HG03196 (cell line): ENCODE data around the gene GP1BB.
"Not testable (repeated sequence)": the region's sequence is repeated elsewhere in the genome, so short reads cannot be mapped to it uniquely, and the experiment has no call there.

ENCODE experiments used
- ATAC-seq: cut with Tn5 transposase; IDR thresholded peaks from one replicate; pipeline ENCODE4 v1.9.1; 2021; ENCODE audit not compliant: unreplicated experiment

Gene GP1BB

DNA sequence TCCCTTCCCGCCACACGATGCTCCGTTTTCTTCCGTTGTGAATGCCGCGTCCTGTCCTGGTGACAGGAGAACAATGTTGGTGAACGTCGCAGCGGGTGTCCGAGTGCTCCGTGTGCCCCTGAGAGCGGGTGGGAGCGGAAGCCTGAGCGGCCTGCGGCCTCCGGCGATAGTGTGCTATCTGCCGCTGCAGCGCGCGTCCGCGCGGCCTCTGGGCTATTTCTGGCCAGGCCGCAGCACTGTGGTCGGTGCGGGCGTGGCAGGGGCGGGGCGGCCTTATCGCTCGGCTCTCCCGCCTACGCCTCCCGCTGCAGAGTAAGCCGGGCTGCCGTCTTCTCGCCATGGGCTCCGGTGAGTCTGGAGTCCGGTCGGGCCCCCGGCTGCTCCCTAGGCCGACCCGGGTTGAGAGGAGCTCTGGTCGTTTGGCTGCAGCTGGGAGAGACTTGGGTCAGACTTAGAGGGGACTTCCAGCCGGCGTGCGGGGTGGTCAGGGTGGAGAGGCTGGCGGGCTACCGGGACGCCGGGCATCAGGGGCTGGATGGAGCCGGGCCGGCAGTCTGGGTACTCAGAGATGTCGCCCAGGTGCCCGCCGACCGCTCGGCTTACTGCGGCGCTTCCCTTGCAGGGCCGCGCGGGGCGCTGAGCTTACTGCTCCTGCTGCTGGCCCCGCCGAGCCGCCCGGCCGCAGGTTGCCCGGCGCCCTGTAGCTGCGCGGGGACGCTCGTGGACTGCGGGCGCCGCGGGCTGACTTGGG lies at the start of gene GP1BB:
GP1BB (plus strand) TSS at position 308 of the 751 bp plus-strand sequence; CDS start at position 339, 31 bp downstream.
- no peak for ATAC-seq

DNA sequence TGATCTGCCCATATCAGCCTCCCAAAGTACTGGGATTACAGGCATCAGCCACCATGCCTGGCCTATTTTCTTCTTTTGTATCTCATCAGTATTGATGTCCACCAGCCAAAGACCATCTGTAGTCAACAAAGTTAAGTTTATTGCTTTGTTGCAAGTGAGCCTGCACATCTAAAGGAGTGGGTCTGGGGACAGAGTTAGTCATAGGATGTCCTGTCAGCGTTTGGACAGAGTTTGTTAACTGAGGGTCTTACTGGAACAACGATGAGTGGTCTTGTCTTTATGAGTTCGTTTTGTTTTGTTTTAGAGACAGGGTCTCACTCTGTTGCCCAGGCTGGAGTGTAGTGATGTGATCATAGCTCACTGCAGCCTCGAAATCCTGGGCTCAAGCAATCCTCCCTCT lies 49.7 kb upstream of the GP1BB start:
- ATAC-seq: no peak

DNA sequence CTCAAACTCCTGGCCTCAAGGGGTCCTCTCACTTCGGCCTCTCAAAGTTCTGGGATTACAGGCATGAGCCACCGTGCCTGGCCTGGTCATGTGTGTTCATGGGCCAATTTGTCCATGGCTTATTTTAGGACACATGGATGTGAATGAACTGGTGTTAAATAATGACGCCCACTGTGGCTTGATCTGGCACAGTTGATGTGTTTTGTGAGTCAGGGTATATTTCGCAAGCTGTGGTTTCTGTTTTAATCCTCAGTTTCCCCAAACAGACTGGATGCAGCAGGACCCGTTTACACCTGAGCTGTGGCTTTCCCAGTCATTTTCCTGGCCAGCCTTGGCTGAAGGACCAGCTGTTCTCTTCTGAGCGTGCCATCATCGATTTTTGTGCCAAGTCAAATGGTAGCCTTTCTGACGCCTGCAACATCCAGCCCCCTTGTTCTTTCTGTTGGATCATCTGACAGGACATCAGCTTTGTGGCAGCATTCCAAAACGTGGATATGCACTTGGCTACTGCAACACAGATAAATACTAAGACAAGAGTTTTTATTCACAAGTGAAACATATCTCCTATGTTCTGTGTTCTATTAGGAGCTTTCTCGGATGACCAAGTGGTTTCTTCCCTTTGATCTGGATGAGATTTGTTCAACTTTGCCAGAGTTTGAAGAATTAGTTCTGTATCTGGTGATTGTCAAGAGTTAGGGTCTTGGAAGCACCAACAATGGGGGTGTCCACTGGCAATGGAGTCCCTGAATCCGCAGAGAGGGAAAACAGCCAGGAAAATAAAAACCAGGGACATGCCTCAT lies 49.0 kb upstream of the GP1BB start:
- no peak for ATAC-seq

DNA sequence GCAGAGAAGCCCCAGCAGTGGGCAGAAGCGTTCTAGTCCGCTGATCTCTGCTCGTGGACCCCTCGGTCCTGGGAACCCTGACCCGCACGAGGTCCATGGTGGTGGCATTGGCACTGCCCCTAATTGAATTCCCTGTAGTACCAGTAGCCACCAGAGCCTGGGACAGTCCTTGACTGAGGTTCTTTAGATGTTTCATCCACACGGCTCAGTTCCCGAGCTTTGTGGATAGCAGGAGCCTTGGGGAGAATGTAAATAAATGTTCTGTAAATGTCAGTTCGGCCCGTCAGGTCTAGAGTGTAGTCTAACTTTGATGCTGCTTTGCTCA lies 48.4 kb upstream of the GP1BB start:
- no peak for ATAC-seq

DNA sequence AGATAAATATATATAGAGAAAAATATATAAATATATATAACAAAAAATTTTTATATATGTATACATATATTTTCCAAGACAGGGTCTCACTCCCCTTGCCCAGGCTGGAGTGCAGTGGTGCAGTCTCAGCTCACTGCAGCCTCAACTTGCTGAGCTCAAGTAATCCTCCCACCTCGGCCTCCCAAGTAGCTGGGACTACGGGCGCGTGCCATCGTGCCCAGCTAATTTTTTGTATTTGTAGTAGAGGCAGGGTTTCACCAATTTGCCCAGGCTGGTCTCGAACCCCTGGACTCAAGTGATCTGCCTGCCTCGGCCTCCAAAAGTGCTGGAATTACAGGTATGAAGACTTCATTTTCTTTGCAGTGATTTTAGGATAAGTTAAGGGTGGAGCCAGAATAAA lies 47.9 kb upstream of the GP1BB start:
- no peak for ATAC-seq

DNA sequence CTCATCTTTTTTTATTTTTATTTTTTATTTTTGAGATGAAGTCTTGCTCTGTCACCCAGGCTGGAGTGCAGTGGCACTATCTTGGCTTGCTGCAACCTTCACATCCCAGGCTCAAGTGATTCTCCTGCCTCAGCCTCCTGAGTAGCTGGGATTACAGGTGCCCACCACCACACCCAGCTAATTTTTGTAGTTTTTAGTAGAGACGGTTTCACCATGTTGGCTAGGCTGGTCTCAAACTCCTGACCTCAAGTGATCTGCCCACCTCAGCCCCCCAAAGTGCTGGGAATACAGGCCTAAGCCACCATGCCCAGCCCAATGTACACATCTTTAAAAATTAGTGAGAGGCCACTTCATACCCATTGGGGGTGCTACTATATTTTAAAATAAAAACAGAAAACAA lies 46.9 kb upstream of the GP1BB start:
- ATAC-seq: not testable (repeated sequence)

DNA sequence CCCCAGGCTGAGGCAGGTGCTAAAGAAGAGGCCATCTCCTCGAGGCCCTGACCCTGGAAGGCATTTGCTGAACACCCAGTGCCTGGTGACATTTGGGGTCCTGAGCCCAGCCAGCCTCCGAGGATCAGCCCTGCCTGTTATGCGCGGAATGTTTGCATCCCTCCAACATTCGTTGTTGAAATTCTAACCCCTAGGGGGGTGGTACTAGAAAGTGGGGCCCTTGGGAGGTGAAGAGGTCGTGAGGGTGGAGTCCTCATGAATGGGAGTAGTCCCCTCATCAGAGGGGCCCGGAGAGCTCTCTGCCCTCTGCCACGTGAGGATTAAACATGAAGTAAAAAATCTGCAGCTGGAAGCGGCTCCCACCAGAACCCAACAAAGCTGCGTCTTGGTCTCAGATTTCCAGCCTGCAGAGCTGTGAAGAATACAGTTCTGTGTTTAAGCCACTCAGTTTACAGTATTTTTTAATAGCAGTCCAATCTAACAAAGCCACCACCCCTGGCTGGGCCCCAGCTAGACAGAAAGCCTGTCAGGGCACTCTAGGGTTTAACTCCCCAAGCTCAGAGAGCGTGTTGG lies 44.3 kb upstream of the GP1BB start:
- ATAC-seq: no peak

DNA sequence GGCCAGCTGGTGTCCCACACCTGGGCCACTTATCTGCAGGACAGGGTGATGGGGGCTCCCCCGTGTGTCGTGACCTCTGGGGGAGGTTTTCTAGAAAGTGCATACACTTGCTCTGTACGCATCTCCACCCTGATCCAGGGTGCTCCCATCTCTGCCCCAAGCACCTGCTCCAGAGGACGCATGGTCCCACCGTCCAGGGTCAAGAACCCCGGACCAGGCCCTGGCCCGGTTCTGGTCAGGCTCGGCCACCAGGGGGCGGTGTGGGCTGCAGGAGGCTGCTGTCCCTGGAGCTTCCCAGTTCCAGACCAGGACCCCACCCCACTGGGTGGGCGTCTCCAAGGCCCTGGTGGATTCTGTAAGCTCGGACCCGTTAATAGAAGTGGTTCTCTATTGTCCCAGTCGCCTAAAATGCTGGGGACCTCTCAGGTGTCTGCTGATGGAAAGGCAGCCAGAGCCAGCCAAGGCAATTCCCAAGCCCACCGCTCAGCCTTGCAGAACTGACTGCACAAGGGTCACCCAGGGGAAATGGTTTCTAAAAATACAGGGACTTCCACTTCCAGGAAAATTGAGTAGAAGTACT lies 43.7 kb upstream of the GP1BB start:
- ATAC-seq: no peak

DNA sequence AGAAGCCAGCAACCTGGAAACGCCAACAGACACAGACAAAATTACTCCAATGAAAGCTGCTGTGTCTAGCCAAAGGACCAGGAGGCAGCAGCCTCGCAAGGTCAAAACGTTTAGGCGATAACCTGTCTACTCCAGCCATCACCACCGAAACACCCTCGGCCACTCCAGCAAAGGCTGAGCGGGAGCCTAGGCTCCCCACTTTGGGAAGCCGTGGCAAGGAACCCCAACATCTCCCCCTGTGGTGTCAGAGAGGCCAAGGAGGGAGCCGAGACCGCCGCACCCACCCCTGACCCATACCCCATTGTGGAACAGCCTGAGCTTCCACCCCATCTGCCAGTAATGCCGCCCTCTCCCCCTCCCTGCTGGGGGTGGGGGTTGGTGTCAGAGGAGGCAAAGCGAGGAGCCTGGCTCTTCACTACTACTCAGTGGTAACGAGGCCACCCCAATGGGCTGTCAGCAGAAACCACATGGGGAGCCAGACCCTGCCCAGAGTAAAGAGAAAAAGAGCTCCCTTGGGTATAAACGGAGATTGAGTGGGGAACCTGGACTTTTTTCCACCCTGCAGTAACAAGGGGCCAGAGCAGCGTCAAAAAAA lies 43.0 kb upstream of the GP1BB start:
- ATAC-seq: no peak

DNA sequence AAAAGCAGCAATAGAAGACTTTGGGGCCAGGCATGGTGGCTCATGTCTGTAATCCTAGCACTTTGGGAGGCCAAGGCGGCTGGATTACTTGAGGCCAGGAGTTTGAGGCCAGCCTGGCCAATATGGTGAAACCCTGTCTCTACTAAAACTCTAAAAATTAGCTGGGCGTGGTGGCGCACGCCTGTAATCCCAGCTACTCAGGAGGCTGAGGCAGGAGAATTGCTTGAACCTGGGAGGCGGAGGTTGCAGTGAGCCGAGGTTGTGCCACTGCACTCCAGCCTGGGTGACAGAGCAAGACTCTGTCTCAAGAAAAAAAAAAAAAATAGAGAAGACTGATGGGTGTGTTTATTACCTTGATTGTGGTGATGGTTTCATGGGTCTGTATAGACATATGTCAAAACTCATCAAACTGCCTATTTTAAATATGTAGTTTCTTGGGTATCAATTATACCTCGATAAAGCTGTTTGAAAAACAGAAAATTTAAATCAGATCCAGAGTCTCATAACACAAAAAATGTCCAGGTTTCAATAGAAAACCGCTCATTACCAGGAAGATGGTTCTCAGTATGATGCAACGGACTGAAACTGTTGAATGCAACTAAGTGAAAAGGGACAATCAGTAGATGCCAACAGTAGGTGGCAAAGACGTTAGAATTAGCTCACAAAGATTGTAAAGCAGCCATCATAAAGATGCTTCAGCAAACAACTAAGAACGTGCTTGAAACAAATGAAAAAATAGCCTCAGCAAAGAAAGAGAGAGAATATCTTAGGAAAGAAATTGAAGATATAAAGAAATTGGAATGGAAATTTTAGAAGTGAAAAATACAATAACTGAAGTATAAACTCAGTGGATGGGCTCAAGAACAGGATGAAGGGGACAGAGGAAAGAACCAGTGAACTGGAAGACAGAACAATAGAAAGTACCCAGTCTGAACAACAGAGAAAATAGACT lies 42.2 kb upstream of the GP1BB start:
- no peak for ATAC-seq

DNA sequence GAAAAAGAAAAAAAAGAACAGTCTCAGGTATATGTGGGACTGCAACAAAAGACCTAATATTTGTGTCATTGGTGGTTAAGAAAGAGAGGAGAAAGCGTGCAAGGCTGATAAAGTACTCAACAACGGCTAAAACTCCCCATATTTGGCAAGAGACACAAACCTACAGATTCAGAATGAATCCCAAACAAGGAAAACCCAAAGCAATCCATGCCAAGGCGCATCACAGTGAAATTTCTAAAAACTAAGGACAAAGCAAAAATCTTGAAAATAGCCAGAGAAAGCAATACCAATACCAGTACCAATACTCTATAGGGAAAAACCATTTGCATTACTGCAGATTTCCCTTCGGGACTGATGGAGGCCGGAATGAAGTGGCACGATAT lies 41.5 kb upstream of the GP1BB start:
- no peak for ATAC-seq

DNA sequence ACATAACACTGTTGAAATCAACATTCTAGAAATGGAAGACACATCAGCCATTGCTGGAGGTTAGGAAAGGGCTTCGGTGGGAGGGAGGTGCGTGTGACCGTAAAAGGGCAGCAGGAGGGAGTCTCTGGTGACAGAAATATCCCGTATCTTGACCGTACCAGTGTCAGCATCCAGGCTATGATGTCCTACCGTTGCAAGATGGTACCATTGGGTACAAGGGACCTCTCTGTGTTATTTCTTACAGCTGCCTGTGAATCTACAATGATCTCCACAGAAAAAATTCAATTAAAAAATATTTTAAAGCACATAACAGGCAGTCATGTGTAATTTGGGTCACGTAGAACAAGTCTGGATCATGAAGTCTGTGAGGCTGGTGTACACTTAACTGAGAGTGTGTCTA lies 36.4 kb upstream of the GP1BB start:
- ATAC-seq: no peak

DNA sequence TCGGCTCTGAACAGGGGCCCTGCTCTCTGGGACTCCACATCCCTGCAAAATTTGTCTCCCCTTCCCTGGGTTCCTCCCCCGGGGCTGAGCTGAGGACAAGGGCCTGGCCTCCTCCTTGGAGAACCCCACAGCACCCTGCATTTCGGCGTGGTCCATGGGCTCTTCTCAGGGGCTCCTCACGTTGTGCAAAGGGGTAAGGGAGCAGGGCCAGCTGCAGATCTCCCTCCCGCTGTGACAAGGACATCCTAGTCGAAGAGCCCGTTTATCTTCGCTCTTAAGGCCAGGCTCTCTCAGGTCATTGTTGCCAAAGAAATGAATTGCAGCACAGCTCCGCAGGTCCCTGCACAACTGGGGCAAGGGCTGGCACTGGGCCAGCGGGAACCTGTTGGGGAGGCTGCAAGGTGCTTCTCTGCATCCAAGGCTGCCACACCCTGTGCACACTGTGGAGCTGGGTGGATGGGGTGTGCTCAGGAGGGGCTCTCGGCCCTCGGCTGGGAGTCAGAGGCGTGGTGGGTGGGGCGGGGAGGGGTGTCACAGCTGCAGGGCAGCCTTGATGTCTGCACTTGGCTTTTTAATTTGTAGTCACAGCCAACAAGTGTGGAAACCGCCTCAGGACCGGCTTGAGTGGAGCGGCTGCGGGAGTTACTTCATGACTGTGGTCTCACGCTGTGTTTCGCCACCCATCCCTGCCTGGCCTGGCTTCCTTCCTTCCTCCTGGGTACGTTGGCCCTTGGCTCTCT lies 35.6 kb upstream of the GP1BB start:
- no peak for ATAC-seq

DNA sequence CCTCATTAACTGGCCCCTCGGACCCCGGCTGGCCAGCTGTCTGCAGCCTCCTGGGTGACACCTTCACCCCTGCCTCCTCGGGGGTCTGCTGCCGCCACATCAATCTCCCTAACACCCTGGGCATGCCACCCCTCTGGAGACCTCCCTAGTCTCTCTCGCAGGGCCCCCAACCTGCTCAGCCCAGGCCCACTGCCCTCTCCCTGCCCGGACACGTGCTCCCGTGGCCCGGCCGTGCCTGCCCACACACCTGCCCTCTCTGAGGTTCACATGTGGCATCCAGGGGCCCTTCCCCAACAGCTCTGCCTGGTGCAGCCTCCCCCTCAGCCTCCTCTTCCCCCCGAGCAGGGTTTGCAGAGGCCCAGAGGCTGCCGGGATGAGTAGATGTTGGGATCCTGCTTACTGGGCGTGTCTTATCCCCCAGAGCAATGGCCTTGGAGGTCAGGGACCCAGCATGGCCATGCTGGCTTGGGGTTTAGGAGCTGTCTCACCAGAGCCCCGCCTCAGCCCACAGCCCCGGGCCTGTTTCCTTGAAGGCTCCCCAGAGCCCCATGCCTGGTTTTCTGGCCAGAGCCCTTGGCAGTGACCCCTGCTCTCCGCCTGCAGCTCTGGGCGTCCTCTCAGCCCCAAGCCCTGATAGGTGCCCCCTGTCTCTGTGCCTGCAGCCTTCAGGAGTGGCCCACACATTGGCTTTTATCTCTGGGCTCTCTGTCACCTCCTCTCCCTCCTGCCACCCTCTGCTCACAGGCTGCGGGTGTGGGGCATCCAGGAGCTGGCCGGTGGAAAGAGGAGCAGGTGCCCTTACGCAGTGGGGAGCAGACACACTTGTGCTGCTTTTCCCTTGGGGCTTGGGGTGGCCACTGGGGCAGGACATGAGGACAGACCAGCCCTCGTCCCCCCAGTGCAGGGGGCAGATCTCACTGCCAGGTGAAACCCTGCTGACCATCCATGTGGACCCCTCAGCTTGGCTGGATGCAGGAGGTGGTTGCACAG lies 34.7 kb upstream of the GP1BB start:
- ATAC-seq: no peak

DNA sequence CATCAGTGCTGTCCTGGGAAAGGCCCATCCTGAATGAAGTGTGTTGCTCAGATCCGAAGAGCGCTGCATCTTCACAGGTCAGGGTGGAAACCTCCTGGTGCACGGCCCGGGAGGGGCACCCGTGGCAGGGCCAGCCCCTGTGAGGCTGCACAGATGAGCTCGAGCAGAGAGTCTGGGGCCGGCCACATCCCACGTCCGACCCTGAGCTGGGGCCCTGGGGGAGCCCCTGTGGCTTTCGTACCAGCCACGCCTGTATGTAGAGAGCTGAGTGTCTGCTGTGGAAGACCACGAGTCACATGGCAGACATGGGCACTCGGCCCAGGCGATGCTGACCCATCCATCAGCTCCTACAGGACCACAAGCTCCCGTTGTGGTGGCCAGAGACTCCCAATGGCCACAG lies 33.9 kb upstream of the GP1BB start:
- ATAC-seq: no peak

DNA sequence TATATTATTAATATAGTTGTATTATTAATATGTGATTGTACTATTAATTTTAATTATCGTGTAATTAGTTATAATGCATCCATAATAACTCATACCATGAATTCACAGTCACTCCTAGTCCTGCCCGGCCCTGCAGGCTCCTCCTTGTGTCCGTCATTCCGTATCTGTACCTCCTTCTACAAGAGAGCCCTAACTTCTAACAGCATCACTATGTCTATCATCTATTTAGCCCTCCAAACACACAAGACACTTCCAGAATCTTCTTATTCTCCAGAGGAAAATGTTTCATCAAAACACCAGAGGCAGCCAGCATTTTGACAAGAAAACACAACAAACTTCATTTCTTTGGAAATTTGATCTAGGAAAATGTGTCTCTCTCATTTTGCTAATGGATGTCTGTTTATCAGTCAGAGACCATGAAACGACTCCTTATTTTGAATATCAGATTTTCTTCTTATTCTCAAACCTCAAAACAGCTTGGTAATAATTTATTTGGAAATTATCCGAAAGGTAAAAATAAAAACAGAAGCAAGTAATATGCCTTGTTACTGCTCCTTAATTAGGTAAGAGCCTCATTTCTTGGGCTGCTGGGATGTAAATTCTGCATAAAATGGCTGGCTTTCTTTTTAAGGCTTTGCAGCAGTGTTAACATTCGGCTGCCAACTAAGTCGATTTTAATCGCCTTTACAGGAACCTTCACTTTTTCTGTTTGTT lies 32.2 kb upstream of the GP1BB start:
- ATAC-seq: no peak

DNA sequence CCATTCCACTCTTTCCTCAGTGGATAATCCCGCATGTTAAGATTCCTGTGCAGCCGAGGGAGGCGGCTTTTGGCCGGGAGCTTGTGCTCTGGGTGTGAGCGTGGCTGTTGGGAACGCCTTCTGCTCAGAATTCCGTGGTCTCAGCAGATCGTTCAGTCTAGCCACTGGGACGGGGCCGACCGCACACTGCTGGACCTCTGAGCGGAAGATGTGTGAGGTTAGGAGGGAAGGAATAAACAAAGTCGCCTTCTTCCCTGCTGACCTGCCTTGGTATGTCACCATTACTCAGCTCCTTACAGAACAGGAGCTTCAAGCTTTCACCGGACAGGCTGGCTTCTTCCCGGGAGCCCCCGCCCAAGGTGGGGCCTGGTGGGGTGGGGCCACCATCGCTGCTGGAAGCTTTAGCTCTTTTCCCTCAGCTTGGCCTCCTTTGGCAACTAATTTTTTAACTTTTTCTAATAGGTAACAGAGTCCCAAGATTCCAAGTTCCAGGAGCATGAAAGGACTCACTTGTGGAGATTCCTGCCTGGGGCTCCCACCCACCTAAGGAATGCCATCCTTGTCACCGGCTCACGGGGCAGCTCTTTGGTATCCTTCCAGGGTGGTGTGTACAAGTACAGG lies 31.5 kb upstream of the GP1BB start:
- no peak for ATAC-seq
